Diencephalon (tissue), 1 donor: ENCODE measurements around the gene TMBIM6. TPM values are rescaled to one million over a fixed set of nuclear protein-coding genes. Genes with fewer than 3 reads are reported as not detected.

Experiments used
- small RNA-seq: library from RNA; depleted of rRNA; stranded (forward); fragments of <200 nt; gene quantifications from one replicate; pipeline ENCODE3, GENCODE V24; 2014
- total RNA-seq: library from RNA; depleted of rRNA; stranded (reverse); fragments of >200 nt; gene quantifications from one replicate; pipeline ENCODE4 v1.2.3, GENCODE V29; 2014

TMBIM6 gene, protein sequence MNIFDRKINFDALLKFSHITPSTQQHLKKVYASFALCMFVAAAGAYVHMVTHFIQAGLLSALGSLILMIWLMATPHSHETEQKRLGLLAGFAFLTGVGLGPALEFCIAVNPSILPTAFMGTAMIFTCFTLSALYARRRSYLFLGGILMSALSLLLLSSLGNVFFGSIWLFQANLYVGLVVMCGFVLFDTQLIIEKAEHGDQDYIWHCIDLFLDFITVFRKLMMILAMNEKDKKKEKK
- 442 TPM for total RNA-seq

DNA sequence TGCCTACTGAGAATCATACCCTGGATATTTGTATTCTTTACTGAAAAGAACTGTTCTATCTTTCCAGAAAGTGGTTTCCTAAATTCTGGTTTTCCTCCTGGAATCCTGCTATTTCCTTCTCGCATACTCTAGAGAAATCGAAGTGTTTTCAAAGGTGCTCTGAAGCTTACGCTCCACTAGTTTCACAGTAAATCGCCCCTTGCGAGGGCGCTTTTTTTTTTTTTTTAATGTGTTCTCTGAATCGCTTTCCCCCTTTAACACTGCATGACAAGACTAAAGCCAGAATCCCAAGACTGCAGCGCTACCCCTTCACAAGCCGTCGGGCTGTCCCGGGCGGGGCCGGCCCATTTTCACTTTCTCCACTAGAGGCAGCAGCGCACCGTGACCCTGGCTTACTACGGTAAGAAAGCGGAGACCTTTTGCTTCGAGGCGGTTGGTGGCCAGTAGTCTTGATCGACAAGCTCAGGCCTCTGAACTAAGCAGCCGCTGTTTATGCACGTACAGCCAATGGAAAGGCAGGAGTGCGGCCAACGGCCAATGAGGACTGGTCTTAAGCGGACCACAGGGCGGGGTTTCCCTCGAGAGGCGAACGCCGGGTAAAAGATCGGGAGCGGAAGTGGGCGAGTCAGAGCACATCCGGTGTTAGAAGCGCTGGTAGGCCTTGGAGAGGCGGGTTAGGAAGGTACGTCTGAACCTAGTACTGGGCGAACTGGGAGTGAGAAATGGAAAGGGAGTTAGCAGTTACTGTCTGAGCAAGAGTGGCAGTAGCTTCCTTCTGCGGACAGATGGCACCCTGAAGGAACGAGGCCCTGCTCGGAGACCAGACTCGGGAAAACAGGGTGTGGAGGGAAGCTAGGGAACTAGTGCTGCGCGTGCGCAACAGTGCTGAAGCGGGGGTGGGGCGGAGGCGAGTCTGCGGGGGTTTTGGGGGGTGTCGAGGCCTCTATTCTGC, at the start of gene TMBIM6:
Gene TMBIM6, plus strand, starts transcription at position 628 of the 952 bp plus-strand sequence. CDS start 10,937 bp downstream, outside the sequence.

DNA sequence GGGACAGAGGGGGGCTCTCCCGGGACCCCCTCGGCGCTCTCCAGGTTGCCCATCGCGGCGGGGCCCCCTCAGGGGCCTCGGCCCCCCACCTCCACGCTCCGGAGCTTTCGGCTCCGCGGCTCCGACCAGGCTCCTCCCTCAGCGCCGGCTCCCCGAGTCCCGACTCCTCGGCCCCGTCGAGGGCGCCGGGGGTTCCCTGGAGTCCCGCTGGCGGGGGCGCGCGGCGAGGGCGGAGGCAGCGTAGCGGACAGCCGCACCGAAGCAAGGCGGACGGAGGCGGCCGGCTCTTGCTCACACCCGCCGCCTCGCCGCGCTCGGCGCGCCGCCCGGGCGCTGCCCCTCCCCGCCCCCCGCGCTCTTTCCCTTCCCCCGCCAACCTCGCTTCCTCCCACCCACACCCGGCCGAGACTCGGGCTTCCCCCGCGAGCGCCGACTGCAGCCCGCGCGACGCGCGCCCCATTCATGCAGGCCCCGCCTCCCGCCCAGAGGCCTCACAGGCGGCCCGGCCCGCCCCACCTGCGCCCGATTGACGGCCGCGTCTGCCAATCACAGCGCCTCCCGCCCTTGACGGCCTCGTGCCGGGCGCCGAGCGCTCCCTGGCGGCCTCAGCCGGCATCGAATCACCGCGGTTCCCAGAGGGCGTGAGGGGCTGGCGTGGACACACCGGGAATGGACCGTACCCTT, 34.1 kb upstream of the TMBIM6 start, which contains the start of gene FMNL3:
Gene FMNL3, minus strand, starts transcription at position 278 of the 684 bp plus-strand sequence. Its CDS starts 225 bp downstream, at position 53.

Small RNA genes lying within 50 kb of the gene (small RNA-seq; reads per million reads assigned to genes)
- gene AC020612.2 (not detected), gene LSM6P2 (not detected)

Other genes with a start within 250 kb of the TMBIM6 start
- gene KCNH3, start 202.5 kb upstream of the TMBIM6 start, total RNA-seq = 9.2 TPM
- 37.8 TPM for gene MCRS1, start 173.4 kb upstream of the TMBIM6 start, total RNA-seq
- gene FAM186B, start 135.9 kb upstream of the TMBIM6 start, total RNA-seq = not detected
- gene PRPF40B, start 118.0 kb upstream of the TMBIM6 start, total RNA-seq = 14.1 TPM
- 15.7 TPM for gene FMNL3, start 34.2 kb upstream of the TMBIM6 start, total RNA-seq
- 14.5 TPM for gene NCKAP5L, start 86.9 kb downstream of the TMBIM6 start, total RNA-seq
- gene BCDIN3D, start 101.5 kb downstream of the TMBIM6 start, total RNA-seq = 6.2 TPM
- 59.1 TPM for gene FAIM2, start 162.3 kb downstream of the TMBIM6 start, total RNA-seq
- gene AQP2, start 209.2 kb downstream of the TMBIM6 start, total RNA-seq = not detected
- gene AQP5, start 220.3 kb downstream of the TMBIM6 start, total RNA-seq = 0.92 TPM
- 0.46 TPM for gene AQP6, start 231.4 kb downstream of the TMBIM6 start, total RNA-seq